NCI-H1105 (cell line): ENCODE results near the gene TMEM158.
A peak's percentile ranks its signal among the peaks of the same experiment; 100 is the strongest.

Experiments used
- DNase-seq: peaks from one replicate; lab custom pipeline; 2025; lab: John Stamatoyannopoulos, UW

The TMEM158 gene

DNA sequence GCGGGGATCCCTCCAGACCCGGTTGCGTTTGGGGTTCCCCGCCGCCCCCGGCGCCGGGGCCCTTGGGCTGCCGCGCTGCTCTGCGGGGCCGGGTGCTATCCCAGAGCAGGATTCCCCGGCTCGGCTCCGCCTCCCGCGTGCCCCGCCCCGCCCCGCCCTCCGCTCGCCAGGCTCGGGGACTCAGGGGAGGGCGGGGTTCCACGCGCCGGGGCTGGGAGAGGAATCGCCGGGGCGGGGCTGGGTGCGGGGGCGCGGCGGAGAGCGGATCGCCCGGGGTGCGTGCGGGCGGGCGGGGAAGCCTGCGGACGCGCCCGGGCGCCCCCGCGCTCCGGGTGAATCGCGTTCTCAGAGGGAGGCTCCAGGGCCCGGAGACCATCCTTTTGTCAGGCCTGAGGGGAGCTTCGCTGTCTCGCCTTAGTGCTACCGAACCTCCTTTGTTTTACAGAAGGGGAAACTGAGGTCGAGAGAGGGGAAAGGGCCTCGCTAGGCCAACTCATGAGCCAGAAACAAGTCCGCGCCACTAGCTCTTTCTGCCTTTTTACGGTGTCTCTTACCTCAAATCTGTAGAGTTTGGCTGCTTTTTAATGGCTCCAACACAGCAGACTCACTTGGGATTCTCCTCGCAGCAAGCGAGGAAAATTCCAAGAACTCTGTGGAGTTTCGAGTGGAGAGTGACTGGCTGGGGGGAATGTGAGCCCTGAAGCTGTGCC, at the start of gene TMEM158:
Gene TMEM158, minus strand, starts transcription at position 82 of the 710 bp plus-strand sequence. CDS start 260 bp downstream, outside the sequence.
- peak; percentile 2 for DNase-seq

DNA sequence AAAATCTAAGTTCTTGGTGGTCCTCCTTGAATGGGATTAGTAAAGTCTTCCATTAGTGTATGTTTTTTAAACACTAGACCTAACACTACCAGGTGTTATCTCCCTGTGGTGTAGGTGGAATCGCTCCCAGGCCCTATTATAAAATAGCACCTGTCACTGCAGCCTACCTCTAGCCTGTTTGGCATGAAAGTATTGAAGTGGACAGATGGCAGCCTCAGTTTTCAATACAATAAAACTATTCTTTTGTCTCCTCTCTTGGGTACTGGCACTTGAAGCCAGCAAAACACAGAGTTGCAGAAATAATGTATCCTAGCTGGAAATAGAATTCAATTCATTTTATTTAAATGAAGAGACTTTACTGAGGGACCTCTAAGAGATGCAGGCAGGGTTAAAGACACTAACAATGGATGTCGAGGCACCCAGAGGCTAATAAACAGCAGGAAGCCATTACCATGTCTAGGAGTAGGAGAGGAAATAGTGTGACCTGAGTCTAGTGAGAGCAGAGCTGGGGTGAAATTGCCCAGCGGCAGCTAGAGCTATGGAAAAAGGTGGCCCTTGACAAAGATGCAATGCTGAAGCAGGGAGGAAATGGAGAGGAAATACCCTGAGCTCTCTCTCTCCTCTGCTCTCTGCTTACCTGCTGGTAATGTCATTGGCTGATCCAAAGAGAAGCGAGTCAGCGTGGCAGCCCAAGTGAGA, 49.1 kb upstream of the TMEM158 start:
- DNase-seq, result peak; percentile 20

DNA sequence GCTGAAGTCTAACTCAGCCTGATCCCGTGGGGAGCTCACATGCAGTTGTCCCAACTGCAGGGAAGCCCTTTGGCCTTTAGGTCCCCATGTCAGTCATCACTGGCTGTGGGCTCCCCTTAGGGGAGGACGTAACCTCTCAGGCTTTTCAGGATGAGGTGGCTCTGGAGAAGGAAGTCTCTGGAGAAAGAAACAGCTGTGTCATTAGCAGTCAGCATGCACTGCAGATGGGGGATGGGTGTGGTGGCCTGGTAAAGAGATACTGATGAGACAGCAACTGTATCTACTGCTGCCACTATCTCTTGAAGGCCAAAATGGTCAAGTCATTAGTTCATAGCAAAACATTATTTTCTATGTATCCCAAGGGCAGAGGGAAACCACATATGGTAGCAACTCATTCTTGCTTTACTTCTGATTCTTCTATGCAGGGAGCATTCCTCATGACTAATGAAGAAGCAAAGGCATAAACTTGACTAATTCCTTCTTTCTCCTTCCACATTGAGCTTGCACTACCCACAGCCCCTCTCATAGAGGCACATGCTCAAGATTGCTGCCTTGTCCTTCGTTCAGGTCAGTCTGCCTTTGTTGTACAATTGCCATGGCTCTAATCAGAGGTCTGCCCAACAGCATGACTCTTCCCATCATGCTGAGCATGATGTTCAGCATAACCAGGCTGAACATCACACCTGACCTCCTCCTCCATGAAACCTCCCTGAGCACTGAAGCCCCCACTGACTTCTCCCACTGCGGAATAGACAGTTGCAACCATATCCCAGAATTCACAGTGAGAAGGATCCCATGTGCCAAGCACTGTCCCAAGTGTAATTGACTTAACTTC, 47.8 kb upstream of the TMEM158 start:
- DNase-seq, result no peak

DNA sequence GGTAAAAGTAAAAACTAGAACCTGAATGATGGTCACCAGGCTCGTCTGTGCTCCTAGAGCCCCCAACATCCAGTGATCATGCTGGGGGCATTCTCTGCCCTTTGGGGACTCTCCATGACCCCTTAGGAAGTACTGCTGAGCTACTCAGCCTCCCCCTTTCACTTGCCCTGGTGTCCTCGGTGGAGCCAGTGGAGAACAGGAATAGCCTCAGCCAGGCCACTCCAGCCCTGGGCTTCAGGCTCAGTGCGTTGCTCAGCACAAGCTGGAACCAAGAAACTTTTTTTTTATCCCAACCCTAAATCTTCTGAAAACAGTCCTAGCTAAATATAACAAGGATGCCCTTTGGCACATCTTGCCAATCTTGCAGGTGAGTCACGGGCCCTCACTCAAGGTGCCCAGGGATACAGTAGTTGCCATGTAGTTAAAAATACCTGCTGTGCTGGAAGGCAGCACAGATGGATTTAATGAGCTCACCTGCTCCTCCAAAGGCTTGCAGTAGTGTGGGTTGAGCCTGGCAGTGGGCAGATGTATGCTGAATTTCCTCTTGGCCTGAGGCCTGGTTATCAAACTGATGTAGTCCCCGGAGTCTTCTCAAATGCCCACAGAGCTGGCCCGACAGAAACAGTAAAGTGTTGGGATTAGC, 46.9 kb upstream of the TMEM158 start:
- no peak for DNase-seq

DNA sequence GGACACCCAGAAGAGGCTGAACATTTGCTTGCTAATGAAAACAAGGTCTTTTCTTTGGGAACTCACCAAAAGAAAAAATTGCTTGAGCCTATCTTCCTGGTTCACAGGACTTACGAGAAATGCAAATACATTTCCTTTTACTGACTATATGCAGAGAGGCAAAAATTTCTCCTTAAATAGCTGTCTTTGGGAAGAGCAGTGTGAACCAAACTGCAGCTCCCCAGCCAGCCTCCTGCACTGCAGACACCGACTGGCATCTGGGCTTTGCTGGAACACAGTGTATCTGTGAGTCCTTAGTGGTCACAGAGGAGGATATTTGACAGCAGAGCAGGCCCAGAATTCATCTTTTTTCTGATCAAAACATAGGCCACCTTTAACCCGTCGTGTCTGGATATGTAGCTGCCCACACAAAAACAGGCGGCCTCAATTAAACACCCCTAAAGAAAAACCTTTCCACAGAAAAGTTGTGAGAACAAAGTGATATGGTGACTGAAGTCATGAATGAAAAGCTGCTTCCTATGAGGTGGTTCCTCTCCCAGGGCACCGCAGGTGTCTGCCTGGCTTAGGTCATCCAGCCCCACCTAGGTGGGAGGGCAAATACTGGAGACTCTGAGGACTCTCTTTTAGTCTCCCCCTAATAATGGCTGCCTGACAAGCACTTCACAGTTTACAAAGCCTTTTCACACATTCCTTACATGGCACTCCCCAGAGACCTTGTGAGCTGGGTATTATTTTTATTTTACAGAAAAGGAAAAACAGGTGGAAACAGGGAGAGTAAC, 46.1 kb upstream of the TMEM158 start:
- DNase-seq, result no peak

DNA sequence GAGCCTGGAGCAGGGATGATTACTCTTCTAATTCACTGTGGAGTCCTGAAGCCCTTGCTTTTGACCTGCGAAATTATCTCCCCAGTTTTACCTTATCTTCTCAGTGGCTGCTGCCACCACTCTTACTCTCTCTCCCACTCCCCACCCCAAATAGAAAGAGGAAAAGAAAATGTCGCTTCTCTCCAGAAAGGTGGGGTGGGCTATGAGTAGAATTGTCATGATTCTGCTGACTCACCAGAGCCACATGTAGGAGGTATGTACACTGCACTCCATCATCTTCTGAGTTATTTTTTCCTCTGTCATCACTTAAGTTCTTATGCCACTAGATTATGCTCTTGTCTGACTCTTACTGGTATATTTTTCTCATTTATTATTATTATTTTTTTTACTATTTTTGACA, 43.9 kb upstream of the TMEM158 start:
- DNase-seq, result no peak

DNA sequence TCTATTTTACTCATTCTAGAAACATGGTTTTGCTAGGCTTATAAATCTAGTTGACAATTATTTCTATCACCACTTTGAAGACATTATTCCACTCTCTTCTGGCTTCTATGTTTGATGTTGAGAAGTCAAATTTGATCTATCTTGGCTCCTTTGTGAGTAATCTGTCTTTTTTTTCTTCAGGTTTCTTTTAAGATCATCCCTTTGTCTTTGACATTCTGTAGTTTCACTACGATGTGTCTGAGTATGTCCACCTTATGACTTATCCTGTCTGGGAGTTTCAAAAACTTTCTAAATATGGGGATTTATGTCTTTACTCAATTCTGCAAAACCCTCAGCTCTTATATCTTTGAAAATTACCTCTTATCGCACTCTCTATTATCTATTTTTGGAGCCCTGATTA, 41.0 kb upstream of the TMEM158 start:
- DNase-seq, result no peak

DNA sequence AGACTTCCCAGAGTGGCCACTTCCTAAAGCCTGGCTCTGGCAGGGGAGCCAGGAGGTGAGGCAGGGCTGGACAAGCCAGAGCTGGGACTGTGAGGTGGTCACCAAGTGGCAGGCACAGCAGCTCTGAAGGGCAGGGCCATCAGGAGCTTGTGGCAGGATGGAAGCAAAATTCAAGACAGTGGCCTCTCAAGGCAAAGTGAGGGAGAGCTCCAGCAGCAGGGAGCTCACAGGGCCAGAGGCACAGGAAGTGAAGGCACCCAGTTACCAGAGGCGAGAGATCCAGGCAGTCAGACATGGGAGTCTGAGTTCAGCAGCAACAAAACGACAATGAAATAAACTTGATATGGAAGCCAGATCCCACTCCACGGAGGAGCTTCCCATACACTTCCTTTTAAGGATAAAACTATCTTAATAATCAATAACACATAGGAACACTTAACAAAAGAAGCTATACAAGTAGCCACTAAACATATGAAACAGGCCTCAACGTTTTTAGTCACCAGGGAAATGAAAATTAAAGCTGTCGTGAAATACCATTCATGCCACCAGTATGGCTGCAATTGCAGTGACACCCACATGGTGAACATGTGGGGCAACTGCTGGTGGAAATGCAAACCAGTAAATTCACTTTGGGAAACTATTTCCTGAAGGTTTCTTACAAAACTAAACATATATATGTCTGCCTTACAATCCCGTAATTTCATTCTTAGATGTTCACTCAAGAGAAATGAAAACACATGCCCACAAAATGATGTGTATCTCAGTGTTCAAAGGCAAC, 35.4 kb upstream of the TMEM158 start:
- DNase-seq, result no peak

DNA sequence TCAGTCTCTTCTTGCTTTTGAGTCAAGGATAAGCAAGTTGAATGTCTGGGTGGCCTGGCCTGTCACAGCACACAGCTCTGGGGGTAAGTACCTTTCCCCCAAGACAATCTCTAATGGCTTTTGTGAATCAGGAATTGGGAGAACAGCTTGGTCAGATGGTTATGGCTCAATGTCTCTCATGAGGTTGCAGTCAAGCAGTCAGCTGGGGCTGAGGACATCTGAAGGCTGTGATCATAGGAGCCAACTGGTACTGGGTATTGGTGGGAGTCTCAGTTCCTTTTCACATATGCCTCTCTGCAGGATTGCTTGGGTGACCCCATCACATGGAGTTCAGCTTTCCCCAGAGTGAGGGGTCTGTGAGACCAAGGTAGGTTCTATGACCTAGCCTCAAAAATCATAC, 33.0 kb upstream of the TMEM158 start:
- DNase-seq, result no peak

DNA sequence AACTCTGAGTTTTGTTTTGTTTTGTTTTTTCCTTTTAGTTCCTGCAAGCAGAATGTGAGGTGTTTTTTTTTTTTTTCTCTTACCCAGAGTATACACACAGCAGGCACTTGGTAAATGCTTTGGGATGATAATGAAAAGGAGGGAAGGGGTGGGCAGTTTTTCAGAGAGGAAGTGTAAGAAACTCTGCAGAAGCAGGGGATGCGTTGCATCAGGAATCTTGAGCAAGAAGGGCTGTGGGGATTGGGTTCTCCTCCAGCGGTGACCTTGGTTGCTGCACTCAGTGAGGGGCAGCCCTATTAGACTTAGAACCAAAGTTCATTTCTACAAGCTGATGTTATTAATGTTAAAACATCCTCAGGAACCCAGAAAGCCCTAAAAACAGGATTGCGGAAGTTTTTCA, 32.2 kb upstream of the TMEM158 start:
- DNase-seq, result no peak

DNA sequence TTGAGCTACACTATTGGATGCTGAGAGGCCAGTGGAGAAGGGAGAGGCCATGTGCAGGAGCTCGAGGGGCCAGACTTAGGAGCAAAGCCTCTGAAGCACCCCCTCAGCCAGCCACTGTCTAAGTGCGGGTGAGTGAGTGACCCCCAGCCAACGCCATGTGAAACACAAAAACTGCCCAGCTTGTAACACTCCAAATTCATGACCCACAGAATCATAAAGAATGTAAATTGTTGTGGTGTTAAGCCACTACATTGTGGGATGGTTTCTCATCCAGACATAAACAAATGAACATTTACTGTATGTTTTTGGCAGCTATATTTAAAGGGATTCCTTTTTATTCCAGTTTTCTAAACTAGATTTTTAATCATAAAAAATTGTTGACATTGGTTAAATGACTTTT, 27.2 kb upstream of the TMEM158 start:
- no peak for DNase-seq

DNA sequence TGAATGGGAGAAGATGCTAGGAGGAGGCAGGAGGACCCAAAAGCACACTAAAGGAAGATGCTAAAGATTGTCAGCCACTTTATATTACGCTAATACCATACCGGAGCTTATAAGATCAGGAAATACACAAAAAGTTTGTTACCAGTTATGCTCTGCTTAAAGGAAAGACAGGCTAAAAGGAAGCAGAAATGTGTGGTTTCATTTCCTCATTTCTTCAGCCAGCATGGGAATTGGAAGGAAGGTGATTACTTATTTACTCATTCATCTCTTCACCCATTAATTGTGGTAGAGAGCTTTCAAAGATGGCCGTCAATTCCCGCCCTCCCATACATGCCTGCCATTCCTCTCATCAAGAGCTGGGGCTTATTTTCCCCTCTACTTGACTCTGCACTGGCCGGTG, 26.7 kb upstream of the TMEM158 start:
- DNase-seq, result no peak

DNA sequence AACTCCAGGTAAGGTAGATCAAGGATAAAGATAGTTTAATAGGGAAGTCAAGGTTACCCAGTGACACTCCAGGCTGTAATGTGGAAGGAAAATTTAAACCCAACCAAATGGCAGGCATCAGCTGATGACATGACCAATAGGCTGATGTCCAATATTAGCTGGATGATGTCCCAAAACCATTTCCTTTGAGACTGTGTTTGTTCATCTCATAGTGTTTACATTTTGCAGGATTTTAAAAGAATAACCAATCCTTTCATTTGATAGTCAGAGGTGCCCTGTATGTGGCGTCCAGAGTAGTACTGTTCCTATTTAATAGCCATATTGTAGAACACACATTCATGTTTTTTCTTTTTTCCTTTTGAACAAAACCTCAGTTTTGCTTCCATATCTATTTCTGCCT, 23.3 kb upstream of the TMEM158 start:
- no peak for DNase-seq

DNA sequence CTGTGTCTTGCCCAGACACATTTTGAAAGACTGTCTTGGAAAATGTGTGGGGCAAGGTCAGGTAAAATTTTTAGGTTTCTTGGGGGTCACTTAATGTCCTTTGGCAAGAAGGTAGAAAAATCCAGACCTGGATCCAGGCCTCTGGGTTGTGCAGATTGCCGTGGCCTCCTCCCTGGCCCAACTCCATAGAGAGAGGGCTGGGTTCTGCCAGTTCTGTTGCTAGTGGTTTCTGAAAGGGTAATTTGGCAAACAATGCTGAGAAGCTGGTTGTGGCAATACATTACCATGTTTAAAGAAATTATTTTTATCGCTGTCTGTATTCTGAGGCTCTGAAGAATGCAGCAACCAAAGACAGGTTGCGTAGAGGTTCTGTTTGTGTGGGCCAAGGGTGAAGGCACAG, 20.2 kb upstream of the TMEM158 start:
- no peak for DNase-seq

DNA sequence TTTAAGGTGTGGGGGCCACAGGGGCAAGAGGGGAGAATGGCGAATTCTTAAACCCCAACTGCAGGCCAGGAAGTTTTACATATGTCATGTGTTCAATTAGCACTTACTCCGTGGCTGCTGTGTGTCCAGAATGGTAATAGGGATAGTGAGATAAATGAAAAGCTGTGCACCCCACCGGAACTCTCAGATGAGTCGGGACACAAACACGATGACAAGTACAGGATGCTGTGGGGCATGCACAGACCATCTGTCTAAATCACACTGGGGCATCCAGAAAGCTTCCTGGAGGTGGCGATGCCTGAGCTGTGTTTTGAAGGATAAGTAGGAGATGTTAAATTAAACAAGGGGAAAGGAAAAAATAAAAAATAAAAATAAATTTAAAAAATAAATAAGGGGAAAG, 18.3 kb upstream of the TMEM158 start:
- DNase-seq, result no peak

DNA sequence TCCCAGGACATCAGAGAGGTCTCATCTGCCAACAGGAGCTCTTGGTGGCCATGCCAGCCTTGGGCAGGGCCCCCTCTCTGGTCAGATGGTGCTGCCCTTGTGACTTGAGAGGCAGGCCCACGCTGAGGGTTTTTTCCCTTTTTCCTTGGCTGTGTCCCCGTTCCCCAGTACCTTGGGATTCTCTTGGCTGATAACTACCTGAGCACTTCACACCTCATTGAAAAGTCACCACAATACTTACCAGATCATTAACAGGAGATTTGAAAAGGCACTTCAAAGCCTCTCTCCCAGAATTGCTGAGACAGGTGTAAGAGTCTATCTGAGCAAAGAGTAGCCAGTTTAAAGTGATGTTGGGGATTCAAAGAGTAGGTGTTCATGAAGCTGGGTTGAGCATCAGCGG, 15.1 kb upstream of the TMEM158 start:
- DNase-seq, result no peak

DNA sequence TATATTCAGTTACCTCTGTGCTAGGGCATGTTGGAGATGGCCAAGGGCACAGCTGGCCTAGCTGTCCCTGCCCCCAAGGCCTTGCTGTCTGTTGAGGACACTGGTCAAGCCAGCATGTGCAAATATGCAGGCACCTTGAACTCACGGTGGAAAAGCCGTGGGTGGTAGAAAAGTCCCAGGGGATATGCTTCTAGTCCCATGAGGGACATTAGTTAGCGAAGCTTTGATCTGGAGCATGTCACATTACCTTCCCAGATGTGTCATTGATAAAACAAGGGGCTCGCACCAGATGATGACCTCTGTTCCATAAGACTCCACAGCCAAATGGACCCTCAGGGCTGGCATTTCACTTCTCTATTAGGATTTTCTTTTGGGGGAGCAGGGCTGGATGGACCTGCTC, 14.2 kb upstream of the TMEM158 start:
- no peak for DNase-seq

DNA sequence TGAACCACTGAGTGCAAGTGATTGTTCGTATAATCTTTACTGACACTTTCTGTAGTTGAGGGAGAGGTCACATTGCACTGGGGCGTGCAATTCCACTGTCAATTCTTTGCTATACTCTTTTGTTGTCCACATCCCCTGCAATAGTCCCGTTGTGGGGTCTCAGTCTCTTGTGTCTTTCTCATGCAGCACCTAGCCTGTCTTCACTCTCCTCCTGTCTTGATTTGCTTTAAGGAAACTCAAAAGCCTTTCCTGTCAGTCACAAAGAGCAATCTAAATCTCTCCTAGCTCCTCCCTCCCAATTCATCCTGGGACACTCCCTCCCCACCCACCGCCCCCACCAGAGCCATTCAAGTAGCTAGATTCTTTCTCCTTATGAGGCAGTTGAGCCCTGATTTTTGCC, 13.2 kb upstream of the TMEM158 start:
- no peak for DNase-seq

DNA sequence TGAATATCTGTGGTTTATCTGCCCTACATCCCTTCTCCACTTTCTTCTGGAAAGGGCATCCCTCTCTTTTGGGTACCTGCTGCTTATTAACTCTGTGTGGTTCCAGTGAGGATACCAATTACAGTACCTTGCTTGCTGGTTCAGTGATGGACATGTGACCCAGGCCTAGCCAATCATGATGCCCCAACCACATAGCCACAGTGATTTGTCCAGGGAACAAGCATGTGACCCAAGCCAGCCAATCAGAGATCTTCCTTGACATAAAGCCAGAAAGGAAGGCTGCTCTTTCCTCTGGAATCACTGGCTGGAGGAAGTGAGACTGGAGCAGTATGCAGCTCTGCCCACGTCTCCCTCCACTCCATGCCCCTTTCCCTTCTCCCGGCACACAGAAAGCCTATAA, 10.9 kb upstream of the TMEM158 start:
- DNase-seq, result no peak

DNA sequence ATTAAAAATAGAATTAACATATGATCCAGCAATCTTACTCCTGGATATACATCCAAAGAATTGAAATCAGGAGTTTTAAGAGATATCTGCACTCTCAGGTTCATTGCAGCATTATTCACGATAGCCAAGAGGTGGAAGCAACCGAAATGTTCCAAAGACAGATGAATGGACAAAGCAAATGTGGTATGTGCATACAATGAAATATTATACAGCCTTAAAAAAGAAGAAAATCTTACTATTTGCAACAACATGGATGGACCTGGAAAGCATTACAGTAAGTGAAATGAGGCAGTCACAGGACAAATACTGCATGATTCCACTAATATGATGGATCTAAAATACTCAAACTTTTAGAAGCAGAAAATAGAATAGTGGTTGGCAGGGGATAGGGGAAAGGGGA, 9.3 kb upstream of the TMEM158 start:
- DNase-seq, result no peak

DNA sequence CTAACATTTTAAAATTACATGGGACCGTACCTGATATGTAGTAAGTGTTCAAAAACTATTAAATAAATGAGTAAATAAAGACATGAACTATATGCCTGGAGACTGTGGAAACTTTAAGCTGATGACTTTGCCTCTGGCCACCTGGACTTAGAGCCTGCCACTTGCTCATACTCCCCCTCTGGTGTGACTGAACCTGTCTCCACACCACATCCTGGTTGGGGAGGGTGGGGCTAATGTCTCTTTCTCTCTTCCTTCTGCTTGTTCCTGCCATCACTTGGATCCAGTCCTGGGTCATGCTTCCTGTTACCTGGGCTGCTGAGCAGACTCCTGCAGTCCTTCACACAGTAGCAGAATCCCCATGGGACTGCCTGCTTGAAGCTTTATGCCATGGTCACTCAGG, 8.2 kb upstream of the TMEM158 start:
- no peak for DNase-seq
